Measurements from ENCODE around the gene LYZL1. TPM values are rescaled to one million over a fixed set of nuclear protein-coding genes. Genes with fewer than 3 reads are reported as not detected.
"Not testable (repeated sequence)": the region's sequence is repeated elsewhere in the genome, so short reads cannot be mapped to it uniquely, and the experiment has no call there.

The LYZL1 gene
- not detected in 2 replicates for total RNA-seq

GRCh38 chr10:29288906-29289305, at the start of gene LYZL1:
Gene LYZL1 (plus strand): TSS chr10:29289070. CDS start chr10:29291868, 2,798 bp downstream.
- DNase-seq (ENCODE audit: extremely low read depth, low read depth, low spot score) = not testable (repeated sequence)

- no peak for DNase-seq (ENCODE audit: extremely low read depth, low read depth, low spot score)
Observed at GRCh38 chr10:29239569-29240472, 49.0 kb upstream of the LYZL1 start.

GRCh38 chr10:29240986-29241660, 47.7 kb upstream of the LYZL1 start:
- no peak for DNase-seq (ENCODE audit: extremely low read depth, low read depth, low spot score)

GRCh38 chr10:29241925-29242324, 46.9 kb upstream of the LYZL1 start:
- no peak for DNase-seq (ENCODE audit: extremely low read depth, low read depth, low spot score)

GRCh38 chr10:29243066-29243465, 45.8 kb upstream of the LYZL1 start:
- no peak for DNase-seq (ENCODE audit: extremely low read depth, low read depth, low spot score)

GRCh38 chr10:29243750-29244149, 45.1 kb upstream of the LYZL1 start:
- DNase-seq (ENCODE audit: extremely low read depth, low read depth, low spot score) = no peak

GRCh38 chr10:29244978-29245377, 43.9 kb upstream of the LYZL1 start:
- DNase-seq (ENCODE audit: extremely low read depth, low read depth, low spot score) = no peak

GRCh38 chr10:29245476-29245875, 43.4 kb upstream of the LYZL1 start:
- DNase-seq (ENCODE audit: extremely low read depth, low read depth, low spot score) = no peak

- no peak for DNase-seq (ENCODE audit: extremely low read depth, low read depth, low spot score)
Observed at GRCh38 chr10:29246449-29246848, 42.4 kb upstream of the LYZL1 start.

GRCh38 chr10:29248158-29248557, 40.7 kb upstream of the LYZL1 start:
- DNase-seq (ENCODE audit: extremely low read depth, low read depth, low spot score) = no peak

GRCh38 chr10:29249018-29249417, 39.9 kb upstream of the LYZL1 start:
- no peak for DNase-seq (ENCODE audit: extremely low read depth, low read depth, low spot score)

- DNase-seq (ENCODE audit: extremely low read depth, low read depth, low spot score) = no peak
Observed at GRCh38 chr10:29250066-29250465, 38.8 kb upstream of the LYZL1 start.

GRCh38 chr10:29252811-29253689, 35.8 kb upstream of the LYZL1 start:
- no peak for DNase-seq (ENCODE audit: extremely low read depth, low read depth, low spot score)

GRCh38 chr10:29253690-29254029, 35.2 kb upstream of the LYZL1 start:
- DNase-seq (ENCODE audit: extremely low read depth, low read depth, low spot score) = no peak

GRCh38 chr10:29254123-29255046, 34.5 kb upstream of the LYZL1 start:
- DNase-seq (ENCODE audit: extremely low read depth, low read depth, low spot score) = no peak

GRCh38 chr10:29255104-29255503, 33.8 kb upstream of the LYZL1 start:
- no peak for DNase-seq (ENCODE audit: extremely low read depth, low read depth, low spot score)

- DNase-seq (ENCODE audit: extremely low read depth, low read depth, low spot score) = no peak
Observed at GRCh38 chr10:29256019-29256418, 32.9 kb upstream of the LYZL1 start.

GRCh38 chr10:29256586-29256985, 32.3 kb upstream of the LYZL1 start:
- DNase-seq (ENCODE audit: extremely low read depth, low read depth, low spot score) = no peak

- no peak for DNase-seq (ENCODE audit: extremely low read depth, low read depth, low spot score)
Observed at GRCh38 chr10:29257106-29257783, 31.6 kb upstream of the LYZL1 start.

- no peak for DNase-seq (ENCODE audit: extremely low read depth, low read depth, low spot score)
Observed at GRCh38 chr10:29257784-29258135, 31.1 kb upstream of the LYZL1 start.

All from glomerular endothelial cell (primary cell).